ENCODE measurements around the gene MON1A.
A peak's percentile ranks its signal among the peaks of the same experiment; 100 is the strongest.

DNA sequence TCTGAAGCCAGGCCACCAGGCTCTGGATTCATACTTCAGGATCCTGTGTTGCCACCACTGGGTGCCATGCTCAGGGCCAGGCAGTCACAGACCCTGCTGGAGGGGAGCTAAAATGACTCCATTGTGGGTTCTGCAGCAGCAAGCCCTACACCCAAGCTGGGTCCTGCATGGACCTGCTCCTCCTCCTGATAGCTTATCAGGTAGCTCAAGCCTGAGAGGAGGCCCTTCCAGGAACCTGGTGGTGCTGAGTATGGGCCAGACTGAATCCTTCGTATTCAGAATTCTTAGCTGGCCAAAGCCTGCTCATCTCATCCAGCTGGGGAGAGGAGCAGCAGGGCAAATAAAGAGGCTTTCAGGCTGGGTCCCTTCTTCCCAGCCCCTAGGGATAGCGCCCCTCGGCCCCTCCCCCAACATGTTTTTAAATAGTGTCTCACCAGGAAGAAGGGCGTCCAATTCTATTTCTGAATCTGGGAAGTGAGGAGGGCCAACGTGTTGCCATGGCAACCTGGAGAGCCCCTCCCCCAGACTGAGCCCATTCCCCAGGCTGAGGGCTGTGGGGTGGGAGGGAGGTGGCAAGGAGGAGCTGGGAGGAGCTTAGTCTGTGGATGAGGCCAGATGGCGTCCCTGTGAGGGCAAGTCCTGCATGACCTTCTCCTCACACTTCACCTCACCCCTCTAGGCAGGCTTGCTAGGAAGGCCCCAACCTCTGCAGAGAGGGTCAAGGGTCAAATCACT, 48.9 kb downstream of the MON1A start:
- TF ChIP-seq POLR2A (IDR thresholded peaks at IDR 0.05; ENCODE audit: borderline replicate concordance, extremely low read depth, insufficient read depth, insufficient read length): no peak
- TF ChIP-seq POLR2AphosphoS5 (IDR thresholded peaks at IDR 0.05; ENCODE audit: low read depth, low read length): peak; percentile 8; the same call in 1 of the 2 replicates
- TF ChIP-seq RAD21 (IDR thresholded peaks at IDR 0.05; ENCODE audit: low read depth): no peak
- TF ChIP-seq, protein P1, sequence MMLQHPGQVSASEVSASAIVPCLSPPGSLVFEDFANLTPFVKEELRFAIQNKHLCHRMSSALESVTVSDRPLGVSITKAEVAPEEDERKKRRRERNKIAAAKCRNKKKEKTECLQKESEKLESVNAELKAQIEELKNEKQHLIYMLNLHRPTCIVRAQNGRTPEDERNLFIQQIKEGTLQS (IDR thresholded peaks at IDR 0.05): no peak
- no peak for TF ChIP-seq CEBPB (IDR thresholded peaks at IDR 0.05; ENCODE audit: low read depth)
- TF ChIP-seq ZNF274 (IDR thresholded peaks at IDR 0.05; ENCODE audit: low read depth, low read length): no peak
- TF ChIP-seq FOSL1 (IDR thresholded peaks at IDR 0.05; ENCODE audit: low read depth): no peak
- TF ChIP-seq EZH2 (IDR thresholded peaks at IDR 0.05): no peak
- TF ChIP-seq, protein P2, sequence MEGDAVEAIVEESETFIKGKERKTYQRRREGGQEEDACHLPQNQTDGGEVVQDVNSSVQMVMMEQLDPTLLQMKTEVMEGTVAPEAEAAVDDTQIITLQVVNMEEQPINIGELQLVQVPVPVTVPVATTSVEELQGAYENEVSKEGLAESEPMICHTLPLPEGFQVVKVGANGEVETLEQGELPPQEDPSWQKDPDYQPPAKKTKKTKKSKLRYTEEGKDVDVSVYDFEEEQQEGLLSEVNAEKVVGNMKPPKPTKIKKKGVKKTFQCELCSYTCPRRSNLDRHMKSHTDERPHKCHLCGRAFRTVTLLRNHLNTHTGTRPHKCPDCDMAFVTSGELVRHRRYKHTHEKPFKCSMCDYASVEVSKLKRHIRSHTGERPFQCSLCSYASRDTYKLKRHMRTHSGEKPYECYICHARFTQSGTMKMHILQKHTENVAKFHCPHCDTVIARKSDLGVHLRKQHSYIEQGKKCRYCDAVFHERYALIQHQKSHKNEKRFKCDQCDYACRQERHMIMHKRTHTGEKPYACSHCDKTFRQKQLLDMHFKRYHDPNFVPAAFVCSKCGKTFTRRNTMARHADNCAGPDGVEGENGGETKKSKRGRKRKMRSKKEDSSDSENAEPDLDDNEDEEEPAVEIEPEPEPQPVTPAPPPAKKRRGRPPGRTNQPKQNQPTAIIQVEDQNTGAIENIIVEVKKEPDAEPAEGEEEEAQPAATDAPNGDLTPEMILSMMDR (IDR thresholded peaks at IDR 0.05 in 2 of 3, conservative IDR thresholded peaks at IDR 0.05 in 1 of 3; ENCODE audit: borderline replicate concordance in 1 of 3, insufficient read depth in 1 of 3, low read depth in 2 of 3, low read length in 2 of 3): no peak
- TF ChIP-seq, protein P3, sequence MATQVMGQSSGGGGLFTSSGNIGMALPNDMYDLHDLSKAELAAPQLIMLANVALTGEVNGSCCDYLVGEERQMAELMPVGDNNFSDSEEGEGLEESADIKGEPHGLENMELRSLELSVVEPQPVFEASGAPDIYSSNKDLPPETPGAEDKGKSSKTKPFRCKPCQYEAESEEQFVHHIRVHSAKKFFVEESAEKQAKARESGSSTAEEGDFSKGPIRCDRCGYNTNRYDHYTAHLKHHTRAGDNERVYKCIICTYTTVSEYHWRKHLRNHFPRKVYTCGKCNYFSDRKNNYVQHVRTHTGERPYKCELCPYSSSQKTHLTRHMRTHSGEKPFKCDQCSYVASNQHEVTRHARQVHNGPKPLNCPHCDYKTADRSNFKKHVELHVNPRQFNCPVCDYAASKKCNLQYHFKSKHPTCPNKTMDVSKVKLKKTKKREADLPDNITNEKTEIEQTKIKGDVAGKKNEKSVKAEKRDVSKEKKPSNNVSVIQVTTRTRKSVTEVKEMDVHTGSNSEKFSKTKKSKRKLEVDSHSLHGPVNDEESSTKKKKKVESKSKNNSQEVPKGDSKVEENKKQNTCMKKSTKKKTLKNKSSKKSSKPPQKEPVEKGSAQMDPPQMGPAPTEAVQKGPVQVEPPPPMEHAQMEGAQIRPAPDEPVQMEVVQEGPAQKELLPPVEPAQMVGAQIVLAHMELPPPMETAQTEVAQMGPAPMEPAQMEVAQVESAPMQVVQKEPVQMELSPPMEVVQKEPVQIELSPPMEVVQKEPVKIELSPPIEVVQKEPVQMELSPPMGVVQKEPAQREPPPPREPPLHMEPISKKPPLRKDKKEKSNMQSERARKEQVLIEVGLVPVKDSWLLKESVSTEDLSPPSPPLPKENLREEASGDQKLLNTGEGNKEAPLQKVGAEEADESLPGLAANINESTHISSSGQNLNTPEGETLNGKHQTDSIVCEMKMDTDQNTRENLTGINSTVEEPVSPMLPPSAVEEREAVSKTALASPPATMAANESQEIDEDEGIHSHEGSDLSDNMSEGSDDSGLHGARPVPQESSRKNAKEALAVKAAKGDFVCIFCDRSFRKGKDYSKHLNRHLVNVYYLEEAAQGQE (IDR thresholded peaks at IDR 0.05; ENCODE audit: low read depth): no peak
- TF ChIP-seq, protein P4, sequence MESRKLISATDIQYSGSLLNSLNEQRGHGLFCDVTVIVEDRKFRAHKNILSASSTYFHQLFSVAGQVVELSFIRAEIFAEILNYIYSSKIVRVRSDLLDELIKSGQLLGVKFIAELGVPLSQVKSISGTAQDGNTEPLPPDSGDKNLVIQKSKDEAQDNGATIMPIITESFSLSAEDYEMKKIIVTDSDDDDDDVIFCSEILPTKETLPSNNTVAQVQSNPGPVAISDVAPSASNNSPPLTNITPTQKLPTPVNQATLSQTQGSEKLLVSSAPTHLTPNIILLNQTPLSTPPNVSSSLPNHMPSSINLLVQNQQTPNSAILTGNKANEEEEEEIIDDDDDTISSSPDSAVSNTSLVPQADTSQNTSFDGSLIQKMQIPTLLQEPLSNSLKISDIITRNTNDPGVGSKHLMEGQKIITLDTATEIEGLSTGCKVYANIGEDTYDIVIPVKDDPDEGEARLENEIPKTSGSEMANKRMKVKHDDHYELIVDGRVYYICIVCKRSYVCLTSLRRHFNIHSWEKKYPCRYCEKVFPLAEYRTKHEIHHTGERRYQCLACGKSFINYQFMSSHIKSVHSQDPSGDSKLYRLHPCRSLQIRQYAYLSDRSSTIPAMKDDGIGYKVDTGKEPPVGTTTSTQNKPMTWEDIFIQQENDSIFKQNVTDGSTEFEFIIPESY (IDR thresholded peaks at IDR 0.05; ENCODE audit: extremely low read depth, insufficient replicate concordance, low read length): no peak
- TF ChIP-seq, protein P5, sequence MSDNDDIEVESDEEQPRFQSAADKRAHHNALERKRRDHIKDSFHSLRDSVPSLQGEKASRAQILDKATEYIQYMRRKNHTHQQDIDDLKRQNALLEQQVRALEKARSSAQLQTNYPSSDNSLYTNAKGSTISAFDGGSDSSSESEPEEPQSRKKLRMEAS (IDR thresholded peaks at IDR 0.05): no peak
- no peak for TF ChIP-seq SP1 (IDR thresholded peaks at IDR 0.05; ENCODE audit: low read depth)
